HEK293 (cell line): Measurements from ENCODE around the gene ZFAND2B.

Experiments used
- CTCF ChIA-PET: fragments of 350-600 bp; formaldehyde crosslinking; extraction: SDS; loops from one replicate; lab custom pipeline; 2021; ENCODE audit warnings: antibody characterized with exemption; lab: Yijun Ruan, JAX
- POLR2A ChIA-PET: fragments of 300-600 bp; formaldehyde crosslinking; extraction: SDS; loops from one replicate; lab custom pipeline; 2020; ENCODE audit warnings: antibody characterized with exemption, inconsistent platforms; lab: Yijun Ruan, JAX
- H3K27ac ChIP-seq: fragments of 200-500 bp; sonication (Bioruptor generic); 2 replicates; pipeline ENCODE4 v1.5.1; 2014; ENCODE audit warnings: low read depth, low read length, control low read depth, inconsistent platforms; ENCODE audit errors: extremely low read depth
- H3K36me3 ChIP-seq, 2 experiments: fragments of 200-500 bp in 1 of 2; sonication (Bioruptor generic) in 1 of 2; 1 replicate in 1 of 2; 2 replicates in 1 of 2; pipeline ENCODE4 v1.5.1; 2014 to 2017; ENCODE audit warnings: inconsistent platforms in 2 of 2, low read length in 2 of 2; ENCODE audit not compliant: control insufficient read depth in 2 of 2, insufficient read depth in 1 of 2
- H3K4me1 ChIP-seq: fragments of 200-500 bp; sonication (Bioruptor generic); 2 replicates; pipeline ENCODE4 v1.5.1; 2014; ENCODE audit warnings: mild to moderate bottlenecking, low read length, inconsistent platforms; ENCODE audit not compliant: control insufficient read depth, insufficient read depth
- H3K4me3 ChIP-seq: 2 replicates; pipeline ENCODE4 v1.5.1; 2011; ENCODE audit warnings: low read depth, mild to moderate bottlenecking, control low read depth, low read length, moderate library complexity
- H3K9me3 ChIP-seq: fragments of 200-500 bp; sonication (Bioruptor generic); 2 replicates; pipeline ENCODE4 v1.5.1; 2014; ENCODE audit warnings: low read depth, low read length, inconsistent platforms; ENCODE audit not compliant: control insufficient read depth, insufficient read depth
- GFI1B ChIP-seq: fragments of 450-650 bp; formaldehyde crosslinking; IDR thresholded peaks from 2 replicates; pipeline ENCODE4 v1.5.1; 2016; ENCODE audit warnings: missing biosample characterization, missing genetic modification characterization
- MYNN ChIP-seq: fragments of 450-650 bp; formaldehyde crosslinking; IDR thresholded peaks from 2 replicates; pipeline ENCODE4 v1.5.1; 2016; ENCODE audit warnings: missing biosample characterization, missing genetic modification characterization, borderline replicate concordance
- ZNF155 ChIP-seq: fragments of 450-650 bp; formaldehyde crosslinking; IDR thresholded peaks from 2 replicates; pipeline ENCODE4 v1.5.1; 2016; ENCODE audit warnings: missing biosample characterization, missing genetic modification characterization
- ZNF19 ChIP-seq: fragments of 450-650 bp; formaldehyde crosslinking; IDR thresholded peaks from 2 replicates; pipeline ENCODE4; 2016; ENCODE audit warnings: missing biosample characterization, missing genetic modification characterization, low read depth
- ZNF266 ChIP-seq: fragments of 450-650 bp; formaldehyde crosslinking; IDR thresholded peaks from 2 replicates; pipeline ENCODE4 v1.5.1; 2016; ENCODE audit warnings: missing biosample characterization, missing genetic modification characterization, low read depth
- ZNF341 ChIP-seq: fragments of 450-650 bp; formaldehyde crosslinking; IDR thresholded peaks from 2 replicates; pipeline ENCODE4; 2016; ENCODE audit warnings: low read depth, missing biosample characterization, missing genetic modification characterization
- ZNF366 ChIP-seq: fragments of 450-650 bp; formaldehyde crosslinking; conservative IDR thresholded peaks from 2 replicates; pipeline ENCODE4 v1.5.1; 2016; ENCODE audit warnings: missing biosample characterization, missing genetic modification characterization
- ZNF473 ChIP-seq: fragments of 450-650 bp; formaldehyde crosslinking; IDR thresholded peaks from 2 replicates; pipeline ENCODE4 v1.5.1; 2017; ENCODE audit warnings: missing biosample characterization, missing genetic modification characterization
- ZNF624 ChIP-seq: fragments of 450-650 bp; formaldehyde crosslinking; IDR thresholded peaks from 2 replicates; pipeline ENCODE4 v1.5.1; 2017; ENCODE audit warnings: missing biosample characterization, missing genetic modification characterization
- ZNF664 ChIP-seq: fragments of 450-650 bp; formaldehyde crosslinking; IDR thresholded peaks from 2 replicates; pipeline ENCODE4 v1.5.1; 2016; ENCODE audit warnings: missing biosample characterization, missing genetic modification characterization
- ZSCAN23 ChIP-seq: fragments of 450-650 bp; formaldehyde crosslinking; IDR thresholded peaks from 2 replicates; pipeline ENCODE4 v1.5.1; 2016; ENCODE audit warnings: missing biosample characterization, missing genetic modification characterization
- ZSCAN30 ChIP-seq: fragments of 450-650 bp; IDR thresholded peaks from 2 replicates; pipeline ENCODE4 v1.5.1; 2018; ENCODE audit warnings: missing biosample characterization, mild to moderate bottlenecking, missing genetic modification characterization, moderate library complexity
- TF ChIP-seq, protein P1 (sequence below): fragments of 450-650 bp; formaldehyde crosslinking; conservative IDR thresholded peaks from 2 replicates; pipeline ENCODE4 v1.5.1; 2016; ENCODE audit warnings: low read depth, missing biosample characterization, missing genetic modification characterization
- TF ChIP-seq, protein P2 (sequence below): fragments of 450-650 bp; formaldehyde crosslinking; IDR thresholded peaks from 2 replicates; pipeline ENCODE4 v1.5.0; 2017; ENCODE audit warnings: missing biosample characterization, missing genetic modification characterization, borderline replicate concordance
- TF ChIP-seq, protein P3 (sequence below): fragments of 450-650 bp; formaldehyde crosslinking; IDR thresholded peaks from 2 replicates; pipeline ENCODE4 v1.5.1; 2016; ENCODE audit warnings: missing biosample characterization, missing genetic modification characterization
- TF ChIP-seq, protein P4 (sequence below): fragments of 450-650 bp; formaldehyde crosslinking; IDR thresholded peaks from 2 replicates; pipeline ENCODE4 v1.5.1; 2016; ENCODE audit warnings: missing biosample characterization, missing genetic modification characterization
- TF ChIP-seq, protein P5 (sequence below): fragments of 450-650 bp; formaldehyde crosslinking; IDR thresholded peaks from 2 replicates; pipeline ENCODE4 v1.5.1; 2017; ENCODE audit warnings: missing biosample characterization, missing genetic modification characterization
- TF ChIP-seq, protein P6 (sequence below): fragments of 450-650 bp; formaldehyde crosslinking; IDR thresholded peaks from 2 replicates; pipeline ENCODE4 v1.5.1; 2017; ENCODE audit warnings: missing biosample characterization, mild to moderate bottlenecking, missing genetic modification characterization, moderate library complexity

Gene ZFAND2B

DNA sequence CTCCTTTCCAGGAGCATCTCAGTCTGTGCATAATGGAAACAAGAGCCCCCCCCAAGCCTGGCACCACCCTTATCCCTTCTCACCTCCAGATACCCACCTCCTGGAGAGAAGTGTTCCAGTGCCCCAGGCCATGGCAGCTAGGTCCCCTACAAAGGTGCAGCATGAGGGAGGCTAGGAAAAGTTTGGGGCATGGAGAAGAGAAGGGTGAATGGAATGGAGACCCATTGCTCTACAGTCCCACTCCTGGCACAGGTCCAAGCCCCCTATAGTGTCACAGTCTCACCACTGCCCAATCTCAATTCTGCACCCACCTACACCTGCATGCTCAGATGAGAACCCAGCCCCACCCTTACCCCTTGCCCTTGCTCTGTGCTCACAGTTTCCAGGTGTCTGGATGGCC is 37.6 kb upstream of the ZFAND2B start (continued):
- TF ChIP-seq, protein P1, sequence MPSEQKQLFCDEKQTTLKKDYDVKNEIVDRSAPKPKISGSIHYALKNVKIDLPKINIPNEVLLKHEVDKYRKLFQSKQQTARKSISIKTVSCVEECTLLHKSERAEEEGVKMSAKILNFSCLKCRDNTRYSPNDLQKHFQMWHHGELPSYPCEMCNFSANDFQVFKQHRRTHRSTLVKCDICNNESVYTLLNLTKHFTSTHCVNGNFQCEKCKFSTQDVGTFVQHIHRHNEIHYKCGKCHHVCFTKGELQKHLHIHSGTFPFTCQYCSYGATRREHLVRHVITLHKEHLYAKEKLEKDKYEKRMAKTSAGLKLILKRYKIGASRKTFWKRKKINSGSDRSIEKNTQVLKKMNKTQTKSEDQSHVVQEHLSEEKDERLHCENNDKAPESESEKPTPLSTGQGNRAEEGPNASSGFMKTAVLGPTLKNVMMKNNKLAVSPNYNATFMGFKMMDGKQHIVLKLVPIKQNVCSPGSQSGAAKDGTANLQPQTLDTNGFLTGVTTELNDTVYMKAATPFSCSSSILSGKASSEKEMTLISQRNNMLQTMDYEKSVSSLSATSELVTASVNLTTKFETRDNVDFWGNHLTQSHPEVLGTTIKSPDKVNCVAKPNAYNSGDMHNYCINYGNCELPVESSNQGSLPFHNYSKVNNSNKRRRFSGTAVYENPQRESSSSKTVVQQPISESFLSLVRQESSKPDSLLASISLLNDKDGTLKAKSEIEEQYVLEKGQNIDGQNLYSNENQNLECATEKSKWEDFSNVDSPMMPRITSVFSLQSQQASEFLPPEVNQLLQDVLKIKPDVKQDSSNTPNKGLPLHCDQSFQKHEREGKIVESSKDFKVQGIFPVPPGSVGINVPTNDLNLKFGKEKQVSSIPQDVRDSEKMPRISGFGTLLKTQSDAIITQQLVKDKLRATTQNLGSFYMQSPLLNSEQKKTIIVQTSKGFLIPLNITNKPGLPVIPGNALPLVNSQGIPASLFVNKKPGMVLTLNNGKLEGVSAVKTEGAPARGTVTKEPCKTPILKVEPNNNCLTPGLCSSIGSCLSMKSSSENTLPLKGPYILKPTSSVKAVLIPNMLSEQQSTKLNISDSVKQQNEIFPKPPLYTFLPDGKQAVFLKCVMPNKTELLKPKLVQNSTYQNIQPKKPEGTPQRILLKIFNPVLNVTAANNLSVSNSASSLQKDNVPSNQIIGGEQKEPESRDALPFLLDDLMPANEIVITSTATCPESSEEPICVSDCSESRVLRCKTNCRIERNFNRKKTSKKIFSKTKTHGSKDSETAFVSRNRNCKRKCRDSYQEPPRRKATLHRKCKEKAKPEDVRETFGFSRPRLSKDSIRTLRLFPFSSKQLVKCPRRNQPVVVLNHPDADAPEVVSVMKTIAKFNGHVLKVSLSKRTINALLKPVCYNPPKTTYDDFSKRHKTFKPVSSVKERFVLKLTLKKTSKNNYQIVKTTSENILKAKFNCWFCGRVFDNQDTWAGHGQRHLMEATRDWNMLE (tag by site-specific recombination), result no peak
- TF ChIP-seq ZSCAN23 (no peak), ZNF266 (tag by site-specific recombination) (no peak)

DNA sequence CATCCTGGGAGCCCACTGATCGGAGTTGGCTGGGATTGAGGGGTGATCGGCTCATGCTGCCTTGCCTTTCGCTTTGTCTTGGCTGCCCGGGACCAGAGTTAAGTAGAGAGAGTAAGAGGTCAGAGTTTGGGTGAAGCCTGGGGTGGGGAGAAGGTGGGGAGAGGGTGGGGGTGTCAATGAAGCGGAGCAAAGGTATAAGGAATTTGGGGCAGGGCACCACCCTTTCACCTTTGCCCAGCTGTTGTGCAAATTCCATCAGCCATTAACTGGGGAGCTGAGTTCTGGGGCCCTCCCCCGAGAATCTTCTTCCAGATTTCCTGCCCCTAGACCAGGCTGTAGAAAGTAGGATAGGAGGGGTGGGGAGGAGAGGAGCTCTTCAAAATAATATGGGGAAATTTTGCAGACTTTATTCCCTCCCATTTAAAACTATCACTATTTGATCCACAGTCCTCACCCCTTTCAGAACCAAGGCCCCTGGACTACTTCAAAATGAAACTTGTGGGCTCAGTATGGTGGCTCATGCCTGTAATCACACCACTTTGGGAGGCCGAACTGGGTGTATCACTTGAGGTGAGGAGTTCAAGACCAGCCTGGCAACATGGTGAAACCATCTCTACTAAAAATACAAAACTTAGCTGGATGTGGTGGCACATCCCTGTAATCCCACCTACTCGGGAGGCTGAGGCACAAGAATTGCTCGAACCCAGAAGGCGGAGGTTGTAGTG is 36.5 kb upstream of the ZFAND2B start, which contains the start of gene SLC23A3:
Gene SLC23A3, minus strand, starts transcription at position 100 of the 725 bp plus-strand sequence. Its CDS starts 45 bp downstream, at position 55.
- ChIA-PET CTCF (interaction anchor here (0.7 to 8.4 kb wide), 13 partner anchors 12 to 363 kb away, joined by 3 to 101 read pairs (median 5); partner anchors contain the start of gene NHEJ1), POLR2A (interaction anchor here (0.5 to 1.0 kb wide), 2 partner anchors 41 to 59 kb away, joined by 3 to 5 read pairs; partner anchors contain the start of genes ANKZF1 and ATG9A)
- Histone ChIP-seq H3K4me1 (no peaks in the 10 kb centered on the region), H3K9me3 (no peaks in the 10 kb centered on the region), H3K36me3 (peaks cover 1 to 36% of the 10 kb centered on the region in 2 experiments; a peak in 2 of 3 replicates), H3K27ac (no peak within 1 kb of the TSS), H3K4me3 (no peak within 1 kb of the TSS)
- no peak for TF ChIP-seq ZNF366 (tag by site-specific recombination)
- TF ChIP-seq ZSCAN30 (tag by site-specific recombination), result no peak
- TF ChIP-seq ZNF473 (tag by site-specific recombination), result no peak
- TF ChIP-seq, protein P2, sequence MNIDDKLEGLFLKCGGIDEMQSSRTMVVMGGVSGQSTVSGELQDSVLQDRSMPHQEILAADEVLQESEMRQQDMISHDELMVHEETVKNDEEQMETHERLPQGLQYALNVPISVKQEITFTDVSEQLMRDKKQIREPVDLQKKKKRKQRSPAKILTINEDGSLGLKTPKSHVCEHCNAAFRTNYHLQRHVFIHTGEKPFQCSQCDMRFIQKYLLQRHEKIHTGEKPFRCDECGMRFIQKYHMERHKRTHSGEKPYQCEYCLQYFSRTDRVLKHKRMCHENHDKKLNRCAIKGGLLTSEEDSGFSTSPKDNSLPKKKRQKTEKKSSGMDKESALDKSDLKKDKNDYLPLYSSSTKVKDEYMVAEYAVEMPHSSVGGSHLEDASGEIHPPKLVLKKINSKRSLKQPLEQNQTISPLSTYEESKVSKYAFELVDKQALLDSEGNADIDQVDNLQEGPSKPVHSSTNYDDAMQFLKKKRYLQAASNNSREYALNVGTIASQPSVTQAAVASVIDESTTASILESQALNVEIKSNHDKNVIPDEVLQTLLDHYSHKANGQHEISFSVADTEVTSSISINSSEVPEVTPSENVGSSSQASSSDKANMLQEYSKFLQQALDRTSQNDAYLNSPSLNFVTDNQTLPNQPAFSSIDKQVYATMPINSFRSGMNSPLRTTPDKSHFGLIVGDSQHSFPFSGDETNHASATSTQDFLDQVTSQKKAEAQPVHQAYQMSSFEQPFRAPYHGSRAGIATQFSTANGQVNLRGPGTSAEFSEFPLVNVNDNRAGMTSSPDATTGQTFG, result no peak
- TF ChIP-seq ZNF664 (tag by site-specific recombination), result no peak
- TF ChIP-seq ZNF624, result no peak
- no peak for TF ChIP-seq MYNN (tag by site-specific recombination)
- TF ChIP-seq, protein P3, sequence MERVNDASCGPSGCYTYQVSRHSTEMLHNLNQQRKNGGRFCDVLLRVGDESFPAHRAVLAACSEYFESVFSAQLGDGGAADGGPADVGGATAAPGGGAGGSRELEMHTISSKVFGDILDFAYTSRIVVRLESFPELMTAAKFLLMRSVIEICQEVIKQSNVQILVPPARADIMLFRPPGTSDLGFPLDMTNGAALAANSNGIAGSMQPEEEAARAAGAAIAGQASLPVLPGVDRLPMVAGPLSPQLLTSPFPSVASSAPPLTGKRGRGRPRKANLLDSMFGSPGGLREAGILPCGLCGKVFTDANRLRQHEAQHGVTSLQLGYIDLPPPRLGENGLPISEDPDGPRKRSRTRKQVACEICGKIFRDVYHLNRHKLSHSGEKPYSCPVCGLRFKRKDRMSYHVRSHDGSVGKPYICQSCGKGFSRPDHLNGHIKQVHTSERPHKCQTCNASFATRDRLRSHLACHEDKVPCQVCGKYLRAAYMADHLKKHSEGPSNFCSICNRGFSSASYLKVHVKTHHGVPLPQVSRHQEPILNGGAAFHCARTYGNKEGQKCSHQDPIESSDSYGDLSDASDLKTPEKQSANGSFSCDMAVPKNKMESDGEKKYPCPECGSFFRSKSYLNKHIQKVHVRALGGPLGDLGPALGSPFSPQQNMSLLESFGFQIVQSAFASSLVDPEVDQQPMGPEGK (tag by site-specific recombination), result no peak
- TF ChIP-seq, protein P4, sequence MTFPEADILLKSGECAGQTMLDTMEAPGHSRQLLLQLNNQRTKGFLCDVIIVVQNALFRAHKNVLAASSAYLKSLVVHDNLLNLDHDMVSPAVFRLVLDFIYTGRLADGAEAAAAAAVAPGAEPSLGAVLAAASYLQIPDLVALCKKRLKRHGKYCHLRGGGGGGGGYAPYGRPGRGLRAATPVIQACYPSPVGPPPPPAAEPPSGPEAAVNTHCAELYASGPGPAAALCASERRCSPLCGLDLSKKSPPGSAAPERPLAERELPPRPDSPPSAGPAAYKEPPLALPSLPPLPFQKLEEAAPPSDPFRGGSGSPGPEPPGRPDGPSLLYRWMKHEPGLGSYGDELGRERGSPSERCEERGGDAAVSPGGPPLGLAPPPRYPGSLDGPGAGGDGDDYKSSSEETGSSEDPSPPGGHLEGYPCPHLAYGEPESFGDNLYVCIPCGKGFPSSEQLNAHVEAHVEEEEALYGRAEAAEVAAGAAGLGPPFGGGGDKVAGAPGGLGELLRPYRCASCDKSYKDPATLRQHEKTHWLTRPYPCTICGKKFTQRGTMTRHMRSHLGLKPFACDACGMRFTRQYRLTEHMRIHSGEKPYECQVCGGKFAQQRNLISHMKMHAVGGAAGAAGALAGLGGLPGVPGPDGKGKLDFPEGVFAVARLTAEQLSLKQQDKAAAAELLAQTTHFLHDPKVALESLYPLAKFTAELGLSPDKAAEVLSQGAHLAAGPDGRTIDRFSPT (tag by site-specific recombination), result no peak
- no peak for TF ChIP-seq GFI1B (tag by site-specific recombination)
- no peak for TF ChIP-seq ZNF266 (tag by site-specific recombination)
- TF ChIP-seq ZNF341 (tag by site-specific recombination), result no peak
- TF ChIP-seq ZNF19, result no peak
- TF ChIP-seq, protein P5, sequence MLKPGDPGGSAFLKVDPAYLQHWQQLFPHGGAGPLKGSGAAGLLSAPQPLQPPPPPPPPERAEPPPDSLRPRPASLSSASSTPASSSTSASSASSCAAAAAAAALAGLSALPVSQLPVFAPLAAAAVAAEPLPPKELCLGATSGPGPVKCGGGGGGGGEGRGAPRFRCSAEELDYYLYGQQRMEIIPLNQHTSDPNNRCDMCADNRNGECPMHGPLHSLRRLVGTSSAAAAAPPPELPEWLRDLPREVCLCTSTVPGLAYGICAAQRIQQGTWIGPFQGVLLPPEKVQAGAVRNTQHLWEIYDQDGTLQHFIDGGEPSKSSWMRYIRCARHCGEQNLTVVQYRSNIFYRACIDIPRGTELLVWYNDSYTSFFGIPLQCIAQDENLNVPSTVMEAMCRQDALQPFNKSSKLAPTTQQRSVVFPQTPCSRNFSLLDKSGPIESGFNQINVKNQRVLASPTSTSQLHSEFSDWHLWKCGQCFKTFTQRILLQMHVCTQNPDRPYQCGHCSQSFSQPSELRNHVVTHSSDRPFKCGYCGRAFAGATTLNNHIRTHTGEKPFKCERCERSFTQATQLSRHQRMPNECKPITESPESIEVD (tag by site-specific recombination), result no peak
- TF ChIP-seq, protein P6, sequence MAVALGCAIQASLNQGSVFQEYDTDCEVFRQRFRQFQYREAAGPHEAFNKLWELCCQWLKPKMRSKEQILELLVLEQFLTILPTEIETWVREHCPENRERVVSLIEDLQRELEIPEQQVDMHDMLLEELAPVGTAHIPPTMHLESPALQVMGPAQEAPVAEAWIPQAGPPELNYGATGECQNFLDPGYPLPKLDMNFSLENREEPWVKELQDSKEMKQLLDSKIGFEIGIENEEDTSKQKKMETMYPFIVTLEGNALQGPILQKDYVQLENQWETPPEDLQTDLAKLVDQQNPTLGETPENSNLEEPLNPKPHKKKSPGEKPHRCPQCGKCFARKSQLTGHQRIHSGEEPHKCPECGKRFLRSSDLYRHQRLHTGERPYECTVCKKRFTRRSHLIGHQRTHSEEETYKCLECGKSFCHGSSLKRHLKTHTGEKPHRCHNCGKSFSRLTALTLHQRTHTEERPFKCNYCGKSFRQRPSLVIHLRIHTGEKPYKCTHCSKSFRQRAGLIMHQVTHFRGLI (tag by site-specific recombination), result no peak
- TF ChIP-seq ZNF155 (tag by site-specific recombination), result no peak
